NOMO-1 treated with dmso at 0.1 percent for 144 hours (cell line): ENCODE results near the gene IPPK.

Source experiments
- DNase-seq: peaks from one replicate; lab custom pipeline; 2025; ENCODE audit not compliant: unreplicated experiment; lab: John Stamatoyannopoulos, UW

IPPK gene

GRCh38 chr9:92686954-92687353, 17.0 kb upstream of the IPPK start:
- no peak for DNase-seq

GRCh38 chr9:92685022-92685421, 15.1 kb upstream of the IPPK start:
- DNase-seq, result no peak

- no peak for DNase-seq
These were observed 12.3 kb upstream of the IPPK start for GRCh38 chr9:92682269-92682668.

GRCh38 chr9:92680166-92681119, 10.5 kb upstream of the IPPK start:
- no peak for DNase-seq

- DNase-seq, result no peak
These were observed 9.7 kb upstream of the IPPK start for GRCh38 chr9:92679413-92680165.

GRCh38 chr9:92671323-92671722, 1.4 kb upstream of the IPPK start:
- DNase-seq, result no peak

GRCh38 chr9:92669527-92669889, 423 bp downstream of the IPPK start:
- DNase-seq, result no peak

GRCh38 chr9:92668746-92669526, 995 bp downstream of the IPPK start:
- DNase-seq, result no peak

GRCh38 chr9:92666912-92667532, 2.9 kb downstream of the IPPK start:
- DNase-seq, result no peak

- no peak for DNase-seq
These were observed 3.7 kb downstream of the IPPK start for GRCh38 chr9:92666236-92666635.

- DNase-seq, result no peak
These were observed 4.1 kb downstream of the IPPK start for GRCh38 chr9:92665836-92666235.

GRCh38 chr9:92664394-92665152, 5.4 kb downstream of the IPPK start:
- no peak for DNase-seq

- DNase-seq, result no peak
These were observed 6.0 kb downstream of the IPPK start for GRCh38 chr9:92663951-92664350.

- DNase-seq, result no peak
These were observed 6.8 kb downstream of the IPPK start for GRCh38 chr9:92663126-92663525.

GRCh38 chr9:92661743-92662142, 8.2 kb downstream of the IPPK start:
- no peak for DNase-seq

- no peak for DNase-seq
These were observed 8.8 kb downstream of the IPPK start for GRCh38 chr9:92661127-92661526.

GRCh38 chr9:92660266-92660665, 9.7 kb downstream of the IPPK start:
- no peak for DNase-seq

- no peak for DNase-seq
These were observed 10.3 kb downstream of the IPPK start for GRCh38 chr9:92659601-92660000.

- no peak for DNase-seq
These were observed 11.3 kb downstream of the IPPK start for GRCh38 chr9:92658611-92659010.

GRCh38 chr9:92658176-92658575, 11.8 kb downstream of the IPPK start:
- DNase-seq, result no peak
